CD8-positive, alpha-beta memory T cell (primary cell): Measurements from ENCODE around the gene STIP1. TPM values are rescaled to one million over a fixed set of nuclear protein-coding genes. Genes with fewer than 3 reads are reported as not detected.
A peak's percentile ranks its signal among the peaks of the same experiment; 100 is the strongest.

ENCODE experiments used
- CTCF ChIA-PET: fragments of 350-600 bp; sonication (Branson Sonifier 250); formaldehyde crosslinking; loops from one replicate; lab custom pipeline; 2021; ENCODE audit warnings: antibody characterized with exemption; lab: Charles Lee
- POLR2A ChIA-PET: fragments of 350-600 bp; sonication (Branson Sonifier 250); formaldehyde crosslinking; loops from one replicate; lab custom pipeline; 2021; ENCODE audit warnings: antibody characterized with exemption; lab: Charles Lee
- DNase-seq, 5 donors: peaks; one replicate each; pipeline versions ENCODE4 v3.0.0 to v3.0.0-alpha.2; 2020 to 2022; ENCODE audit warnings: mixed read lengths in 1 of 5
- H3K27ac ChIP-seq: one replicate; pipeline ENCODE4 v1.7.0; 2013; ENCODE audit warnings: low read depth, mild to moderate bottlenecking, low read length, moderate library complexity
- H3K27me3 ChIP-seq: 2 replicates; pipeline ENCODE4 v1.7.0; 2013; ENCODE audit warnings: low read length, mild to moderate bottlenecking; ENCODE audit not compliant: insufficient read depth, poor library complexity, severe bottlenecking
- H3K36me3 ChIP-seq: 2 replicates; pipeline ENCODE4 v1.7.0; 2013; ENCODE audit warnings: mild to moderate bottlenecking, low read length, moderate library complexity; ENCODE audit not compliant: insufficient read depth
- H3K4me1 ChIP-seq: 2 replicates; pipeline ENCODE4 v1.7.0; 2013; ENCODE audit warnings: mild to moderate bottlenecking, low read length, moderate library complexity; ENCODE audit not compliant: insufficient read depth
- H3K4me3 ChIP-seq: 2 replicates; pipeline ENCODE4 v1.7.0; 2013; ENCODE audit warnings: mild to moderate bottlenecking, low read length
- H3K9me3 ChIP-seq: 2 replicates; pipeline ENCODE4 v1.7.0; 2013; ENCODE audit warnings: mild to moderate bottlenecking, low read length
- H3K27ac Mint-ChIP-seq, 8 donors: one replicate each; pipeline ENCODE4 v1.8.0; 2020 to 2021; ENCODE audit warnings: mixed read lengths in 8 of 8, mild to moderate bottlenecking in 6 of 8, inconsistent platforms in 3 of 8, moderate library complexity in 3 of 8
- H3K27me3 Mint-ChIP-seq, 2 donors: one replicate each; pipeline ENCODE4 v1.8.0; 2020 to 2021; ENCODE audit warnings: mixed read lengths in 2 of 2, mild to moderate bottlenecking in 1 of 2, moderate library complexity in 1 of 2
- H3K36me3 Mint-ChIP-seq, 3 donors: one replicate each; pipeline ENCODE4 v1.8.0; 2020 to 2021; ENCODE audit warnings: mixed read lengths in 3 of 3, inconsistent platforms in 1 of 3, mild to moderate bottlenecking in 1 of 3
- H3K4me1 Mint-ChIP-seq, 3 donors: one replicate each; pipeline ENCODE4 v1.8.0; 2020 to 2021; ENCODE audit warnings: mixed read lengths in 3 of 3, inconsistent platforms in 1 of 3, mild to moderate bottlenecking in 1 of 3
- H3K4me3 Mint-ChIP-seq, 7 donors: one replicate each; pipeline ENCODE4 v1.8.0; 2020 to 2021; ENCODE audit warnings: mixed read lengths in 7 of 7, mild to moderate bottlenecking in 6 of 7, moderate library complexity in 4 of 7, inconsistent platforms in 2 of 7
- H3K9me3 Mint-ChIP-seq, 5 donors: one replicate each; pipeline ENCODE4 v1.8.0; 2020 to 2022; ENCODE audit warnings: mixed read lengths in 5 of 5, mild to moderate bottlenecking in 3 of 5, moderate library complexity in 2 of 5, inconsistent platforms in 1 of 5
- polyA plus RNA-seq: library from polyadenylated mRNA; unstranded; fragments of 300-500 nt; fragmentation: Illumina TruSeq; gene quantifications from one replicate; pipeline ENCODE4 v1.2.3, GENCODE V29; 2021
- total RNA-seq, 2 experiments: library from RNA; stranded (reverse); gene quantifications; one replicate each; pipeline ENCODE4 v1.2.3, GENCODE V29; 2021

The STIP1 gene
- total and polyA plus RNA-seq, 3 experiments from 2014 or later, result 108 to 461 (median 457) TPM

DNA sequence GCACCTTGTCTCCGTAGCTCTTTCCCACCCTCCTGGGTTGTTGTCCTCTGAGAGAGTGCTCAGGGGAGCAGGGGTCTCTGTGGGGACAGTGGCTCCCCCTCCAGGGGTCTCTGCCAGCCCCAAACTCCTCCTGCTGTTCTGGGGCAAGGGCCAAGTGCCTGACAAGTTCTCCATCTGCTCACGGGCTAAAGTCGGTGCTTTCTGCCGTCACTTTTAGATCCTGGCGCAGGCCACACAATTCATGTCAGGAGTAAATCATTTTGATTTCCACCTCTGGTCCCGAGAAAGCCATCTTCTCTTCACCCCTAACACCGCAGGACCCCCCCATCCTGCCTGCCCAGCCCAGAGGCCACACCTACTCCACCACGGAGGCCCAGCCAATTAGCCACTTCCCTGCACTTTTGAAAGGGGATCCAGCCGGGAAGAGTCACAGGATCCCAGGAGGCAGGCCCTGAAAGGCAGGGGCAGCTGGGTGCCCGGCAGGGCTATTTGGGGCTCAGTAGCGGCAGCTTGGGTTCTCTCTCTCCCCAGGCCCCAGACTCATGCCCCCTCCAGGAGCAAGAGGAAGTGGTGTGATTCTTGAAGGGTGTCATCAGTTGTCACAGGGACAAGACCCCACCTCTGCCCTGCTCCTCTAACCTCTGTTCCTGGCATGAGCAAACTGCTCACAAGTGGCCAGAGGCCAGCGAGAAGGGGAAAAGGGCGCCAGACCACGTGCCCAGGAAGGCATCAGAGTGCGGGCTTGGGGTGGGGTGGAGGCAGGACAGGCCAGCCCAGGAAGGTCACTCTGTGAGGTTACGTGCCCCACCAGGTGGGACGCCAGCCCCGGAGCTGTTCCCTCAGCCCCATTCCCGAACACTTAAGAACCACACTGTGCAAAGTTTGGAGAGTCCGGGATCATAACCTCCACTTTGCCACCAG is 21.3 kb upstream of the STIP1 start:
- Mint-ChIP-seq H3K36me3 (peaks cover 0 to 2% (median 0%) of the 10 kb centered on the region in 3 donors), H3K9me3 (no peaks in the 10 kb centered on the region), H3K27ac (peak overlapping the region in 2 of 8 donors; percentile 35 to 94), H3K27me3 (no peaks in the 10 kb centered on the region), H3K4me1 (peaks cover 8 to 14% (median 10%) of the 10 kb centered on the region in 3 donors), H3K4me3 (peak overlapping the region; percentile 71 to 88 (median 77))
- H3K4me1 ChIP-seq, result peaks cover 11% of the 10 kb centered on the region
- no peaks in the 10 kb centered on the region for H3K9me3 ChIP-seq
- H3K4me3 ChIP-seq, result no peak overlapping the region
- ChIA-PET CTCF (interaction anchor here (1.1 kb wide), 1 partner anchor 164 kb away, joined by 3 read pairs; no protein-coding TSS in a partner anchor), POLR2A (interaction anchor here (1.0 kb wide), 1 partner anchor 21 kb away, joined by 3 read pairs; the partner anchor contains the start of gene STIP1)
- H3K27me3 ChIP-seq, result no peaks in the 10 kb centered on the region
- H3K27ac ChIP-seq, result peak overlapping the region; percentile 57
- H3K36me3 ChIP-seq, result no peaks in the 10 kb centered on the region
- DNase-seq, result no peak

DNA sequence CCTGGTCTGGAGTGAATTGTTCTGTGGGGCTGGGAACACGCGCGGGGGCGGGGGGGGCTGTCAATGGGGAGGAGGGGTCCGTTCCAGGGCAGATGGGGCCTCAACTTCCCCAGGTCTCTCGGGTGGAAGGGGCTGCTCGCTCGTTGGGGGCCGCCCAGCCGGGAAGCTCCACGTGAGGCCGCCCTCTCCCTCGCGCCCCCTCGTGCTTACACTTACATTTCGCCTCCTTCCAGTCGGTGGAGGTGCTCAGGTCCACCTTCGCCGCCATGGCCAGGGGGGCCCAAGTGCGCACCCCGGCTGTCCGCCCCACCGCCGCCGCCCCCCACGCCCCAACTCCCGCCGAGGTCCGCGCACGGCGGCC is 20.5 kb upstream of the STIP1 start:
- CTCF ChIA-PET, result interaction anchor here (0.6 to 1.1 kb wide), 2 partner anchors 134 to 165 kb away, joined by 3 to 5 read pairs; no protein-coding TSS in a partner anchor

DNA sequence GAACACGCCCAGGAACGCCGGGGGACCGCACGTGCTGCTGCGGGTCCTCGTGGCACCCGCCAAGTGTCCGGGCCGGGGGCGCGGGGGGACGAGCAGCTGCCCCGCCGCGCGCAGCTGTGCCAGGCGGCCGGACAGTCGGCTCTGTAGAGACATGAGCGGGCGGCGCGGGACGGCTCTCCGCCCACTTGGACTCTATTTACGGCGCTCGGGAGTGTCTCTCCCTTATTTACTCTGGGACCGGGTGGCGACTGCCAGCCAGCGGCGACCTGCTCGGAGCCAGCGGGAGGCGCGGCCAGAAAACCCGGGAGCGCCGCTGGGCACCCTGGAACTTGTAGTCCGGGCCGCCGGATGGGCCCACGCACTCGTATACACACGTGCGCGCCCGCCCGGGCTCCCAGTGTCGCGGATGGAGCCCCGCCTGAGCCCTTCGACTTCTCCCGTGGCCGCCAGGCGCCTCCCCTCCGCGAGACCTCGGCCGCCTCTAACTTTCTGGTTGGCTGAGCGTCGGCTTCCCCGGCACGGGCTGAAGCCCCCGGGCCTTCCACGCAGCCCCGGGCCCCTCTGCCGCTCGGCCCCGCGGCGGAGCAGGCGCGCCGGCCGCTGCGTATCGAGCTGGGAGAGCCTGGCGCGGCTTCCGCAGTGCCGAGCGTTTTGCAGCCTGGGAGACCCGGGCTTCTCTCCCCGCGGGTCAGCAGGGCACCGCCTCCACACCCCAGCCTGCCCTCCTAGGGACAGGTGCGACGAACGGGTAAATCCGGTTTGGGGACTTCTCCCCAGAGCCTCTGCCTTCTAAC is 19.9 kb upstream of the STIP1 start, which contains the start of gene MACROD1:
Gene MACROD1 (minus strand): TSS at position 272 of the 794 bp plus-strand sequence. CDS start 119 bp downstream, at position 153.
- no peaks in the 10 kb centered on the region for H3K27me3 Mint-ChIP-seq
- no peaks in the 10 kb centered on the region for H3K9me3 Mint-ChIP-seq
- H3K27ac ChIP-seq, result peak within 1 kb of the TSS; percentile 57
- no peaks in the 10 kb centered on the region for H3K9me3 ChIP-seq
- H3K4me1 ChIP-seq, result peaks cover 11% of the 10 kb centered on the region
- H3K4me1 Mint-ChIP-seq, result peaks cover 8 to 14% (median 10%) of the 10 kb centered on the region in 3 donors
- POLR2A ChIA-PET, result interaction anchor here (1.0 kb wide), 1 partner anchor 20 kb away, joined by 3 read pairs; the partner anchor contains the start of gene STIP1
- no peaks in the 10 kb centered on the region for H3K36me3 ChIP-seq
- peak within 1 kb of the TSS in 6 of 8 donors; percentile 63 to 94 (median 81) for H3K27ac Mint-ChIP-seq
- H3K4me3 ChIP-seq, result peak within 1 kb of the TSS; percentile 60
- H3K4me3 Mint-ChIP-seq, result peak within 1 kb of the TSS; percentile 88 to 96 (median 91)
- H3K36me3 Mint-ChIP-seq, result peaks cover 0 to 2% (median 0%) of the 10 kb centered on the region in 3 donors
- CTCF ChIA-PET, result interaction anchor here (0.6 to 1.2 kb wide), 4 partner anchors 21 to 166 kb away, joined by 3 to 5 read pairs (median 4); no protein-coding TSS in a partner anchor
- no peaks in the 10 kb centered on the region for H3K27me3 ChIP-seq
- DNase-seq, result peak; percentile 69 to 83 (median 71)

More for the DNA sequence above, 20.5 kb upstream of the STIP1 start:
- Mint-ChIP-seq H3K9me3 (no peaks in the 10 kb centered on the region), H3K4me1 (peaks cover 8 to 14% (median 10%) of the 10 kb centered on the region in 3 donors), H3K27me3 (no peaks in the 10 kb centered on the region), H3K36me3 (peaks cover 0 to 2% (median 0%) of the 10 kb centered on the region in 3 donors), H3K4me3 (peak overlapping the region in 6 of 7 donors; percentile 72 to 91 (median 81)), H3K27ac (no peak overlapping the region)
- Histone ChIP-seq H3K4me1 (peaks cover 11% of the 10 kb centered on the region), H3K27me3 (no peaks in the 10 kb centered on the region), H3K4me3 (peak overlapping the region; percentile 60), H3K36me3 (no peaks in the 10 kb centered on the region), H3K9me3 (no peaks in the 10 kb centered on the region), H3K27ac (peak overlapping the region; percentile 57)
- no peak for DNase-seq
- POLR2A ChIA-PET, result interaction anchor here (1.0 kb wide), 1 partner anchor 21 kb away, joined by 3 read pairs; the partner anchor contains the start of gene STIP1

GRCh38 chr11:64170419-64170818 is 15.6 kb upstream of the STIP1 start:
- CTCF ChIA-PET, result interaction anchor here (1.4 kb wide), 1 partner anchor 134 kb away, joined by 3 read pairs; no protein-coding TSS in a partner anchor
- no peak overlapping the region for H3K4me3 ChIP-seq
- H3K4me3 Mint-ChIP-seq, result no peak overlapping the region
- no peaks in the 10 kb centered on the region for H3K27me3 Mint-ChIP-seq
- H3K36me3 Mint-ChIP-seq, result peaks cover 0 to 2% (median 0%) of the 10 kb centered on the region in 3 donors
- no peak overlapping the region for H3K27ac Mint-ChIP-seq
- H3K36me3 ChIP-seq, result no peaks in the 10 kb centered on the region
- H3K9me3 Mint-ChIP-seq, result no peaks in the 10 kb centered on the region
- POLR2A ChIA-PET, result interaction anchor here (0.5 to 0.7 kb wide), 2 partner anchors 131 to 762 kb away, joined by 3 to 5 read pairs; no protein-coding TSS in a partner anchor
- DNase-seq, result no peak
- H3K9me3 ChIP-seq, result no peaks in the 10 kb centered on the region
- peaks cover 5% of the 10 kb centered on the region for H3K4me1 ChIP-seq
- H3K4me1 Mint-ChIP-seq, result peaks cover 7 to 8% (median 8%) of the 10 kb centered on the region in 3 donors
- H3K27ac ChIP-seq, result no peak overlapping the region
- no peaks in the 10 kb centered on the region for H3K27me3 ChIP-seq

DNA sequence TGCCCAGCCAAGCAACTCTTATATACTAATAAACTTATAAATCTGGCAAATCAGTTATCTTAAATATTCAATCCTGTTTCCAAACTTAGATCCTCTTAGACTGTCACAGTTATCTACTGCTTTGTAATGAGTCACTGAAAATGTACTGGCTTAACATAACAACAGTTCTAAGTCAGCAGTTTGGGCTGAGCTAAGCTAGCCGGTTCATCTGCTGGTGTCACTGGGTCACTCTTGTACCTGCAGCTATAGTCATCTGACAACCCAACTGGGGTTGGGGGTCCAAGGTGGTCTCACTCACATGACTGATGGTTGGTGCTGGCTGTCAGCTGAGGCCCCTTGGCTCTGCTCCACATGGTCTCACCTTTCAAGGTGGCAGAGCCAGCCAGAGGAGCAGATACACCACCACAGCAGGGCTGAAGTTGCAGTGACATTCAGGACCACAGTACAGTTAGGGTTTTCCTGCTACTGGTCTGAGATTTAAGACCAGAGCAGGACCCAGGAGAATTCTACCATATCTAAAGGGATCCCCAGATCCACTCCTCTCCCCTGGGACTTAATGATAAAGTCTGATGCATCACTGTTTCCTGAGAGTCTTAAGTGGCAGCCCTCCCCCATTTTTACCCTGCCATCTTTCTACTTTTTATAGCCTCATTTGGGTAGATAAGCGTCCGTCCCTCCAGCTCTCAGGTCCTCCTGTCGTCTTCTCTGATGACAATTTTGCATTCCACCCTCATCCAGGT is 12.2 kb upstream of the STIP1 start:
- Histone ChIP-seq H3K4me3 (no peak overlapping the region), H3K9me3 (no peaks in the 10 kb centered on the region), H3K4me1 (no peaks in the 10 kb centered on the region), H3K36me3 (no peaks in the 10 kb centered on the region), H3K27me3 (no peaks in the 10 kb centered on the region), H3K27ac (no peak overlapping the region)
- peaks cover 0 to 2% of the 10 kb centered on the region in 2 donors for H3K27me3 Mint-ChIP-seq
- H3K27ac Mint-ChIP-seq, result peak overlapping the region in 1 of 8 donors; percentile 69
- ChIA-PET POLR2A (no interaction called here), CTCF (no interaction called here)
- no peaks in the 10 kb centered on the region for H3K36me3 Mint-ChIP-seq
- H3K9me3 Mint-ChIP-seq, result no peaks in the 10 kb centered on the region
- H3K4me1 Mint-ChIP-seq, result peaks cover 2 to 9% (median 6%) of the 10 kb centered on the region in 3 donors
- no peak for DNase-seq
- no peak overlapping the region for H3K4me3 Mint-ChIP-seq

DNA sequence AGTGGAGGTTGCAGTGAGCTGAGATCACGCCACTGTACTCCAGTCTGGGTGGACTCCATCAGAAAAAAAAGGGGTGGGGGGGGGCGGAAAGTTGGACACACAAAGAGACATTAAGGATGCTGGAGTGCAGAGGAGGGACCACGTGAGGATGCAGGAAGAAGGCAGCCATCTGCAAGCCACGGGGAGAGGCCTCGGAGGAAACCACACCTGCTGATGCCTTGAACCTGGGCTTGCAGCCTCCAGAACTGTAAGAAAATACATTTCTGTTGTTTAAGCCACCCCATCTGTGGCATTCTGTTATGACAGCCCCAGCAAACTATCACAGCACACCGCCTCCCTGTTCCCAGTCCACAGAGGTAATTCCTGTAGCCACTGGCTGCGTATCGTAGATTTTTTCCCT is 9.2 kb upstream of the STIP1 start:
- no peak overlapping the region for H3K4me3 ChIP-seq
- no peaks in the 10 kb centered on the region for H3K9me3 Mint-ChIP-seq
- peaks cover 8% of the 10 kb centered on the region for H3K4me1 ChIP-seq
- POLR2A ChIA-PET, result interaction anchor here (0.6 kb wide), 1 partner anchor 364 kb away, joined by 3 read pairs; no protein-coding TSS in a partner anchor
- H3K9me3 ChIP-seq, result no peaks in the 10 kb centered on the region
- H3K27ac Mint-ChIP-seq, result no peak overlapping the region
- no peak for DNase-seq
- H3K4me1 Mint-ChIP-seq, result peaks cover 3 to 10% (median 9%) of the 10 kb centered on the region in 3 donors
- H3K4me3 Mint-ChIP-seq, result no peak overlapping the region
- no peaks in the 10 kb centered on the region for H3K36me3 ChIP-seq
- no peak overlapping the region for H3K27ac ChIP-seq
- peaks cover 0 to 2% of the 10 kb centered on the region in 2 donors for H3K27me3 Mint-ChIP-seq
- CTCF ChIA-PET, result no interaction called here
- H3K27me3 ChIP-seq, result no peaks in the 10 kb centered on the region
- no peaks in the 10 kb centered on the region for H3K36me3 Mint-ChIP-seq

DNA sequence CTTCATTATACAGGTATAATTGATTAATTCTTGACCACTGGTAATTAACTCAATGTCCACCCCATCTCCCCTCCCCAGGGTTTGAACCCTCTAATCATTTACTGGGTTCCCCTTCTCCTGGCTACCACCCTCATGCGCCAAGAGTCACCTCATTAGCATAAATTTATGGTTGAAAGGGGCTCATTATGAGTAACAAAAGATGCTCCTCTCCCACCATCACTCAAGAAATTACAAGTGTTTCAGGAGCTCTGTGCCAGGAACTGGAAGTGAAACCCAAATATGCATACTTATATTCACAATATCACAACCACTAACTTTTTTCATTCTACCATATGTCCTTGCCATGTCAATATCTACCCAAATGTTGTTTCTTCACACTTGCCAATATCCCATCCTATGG is 7.8 kb upstream of the STIP1 start:
- no peak overlapping the region for H3K27ac Mint-ChIP-seq
- H3K9me3 ChIP-seq, result no peaks in the 10 kb centered on the region
- ChIA-PET POLR2A (no interaction called here), CTCF (no interaction called here)
- H3K36me3 ChIP-seq, result no peaks in the 10 kb centered on the region
- H3K36me3 Mint-ChIP-seq, result no peaks in the 10 kb centered on the region
- no peak overlapping the region for H3K4me3 Mint-ChIP-seq
- no peaks in the 10 kb centered on the region for H3K27me3 ChIP-seq
- H3K4me1 ChIP-seq, result peaks cover 11% of the 10 kb centered on the region
- no peak for DNase-seq
- H3K27ac ChIP-seq, result no peak overlapping the region
- peaks cover 0 to 2% of the 10 kb centered on the region in 2 donors for H3K27me3 Mint-ChIP-seq
- peaks cover 7 to 20% (median 14%) of the 10 kb centered on the region in 3 donors for H3K4me1 Mint-ChIP-seq
- H3K4me3 ChIP-seq, result no peak overlapping the region
- no peaks in the 10 kb centered on the region for H3K9me3 Mint-ChIP-seq
